CD4-positive, alpha-beta memory T cell (primary cell): ENCODE measurements around the gene LIPG. TPM values are rescaled to one million over a fixed set of nuclear protein-coding genes. Genes with fewer than 3 reads are reported as not detected.

ENCODE experiments used
- CTCF ChIA-PET: fragments of 350-600 bp; sonication (Branson Sonifier 250); formaldehyde crosslinking; loops from one replicate; lab custom pipeline; 2021; ENCODE audit warnings: inconsistent platforms; ENCODE audit not compliant: partially characterized antibody; lab: Charles Lee
- POLR2A ChIA-PET: fragments of 350-600 bp; sonication (Branson Sonifier 250); formaldehyde crosslinking; loops from one replicate; lab custom pipeline; 2021; ENCODE audit not compliant: partially characterized antibody; lab: Charles Lee
- DNase-seq, 5 donors: peaks; one replicate each; pipeline versions ENCODE4 v3.0.0 to v3.0.0-alpha.2; 2020 to 2022; ENCODE audit warnings: mixed read lengths in 1 of 5
- H3K27ac ChIP-seq: one replicate; pipeline ENCODE4 v1.7.0; 2013; ENCODE audit warnings: low read depth, low read length
- H3K27me3 ChIP-seq: 2 replicates; pipeline ENCODE4 v1.7.0; 2013; ENCODE audit warnings: mild to moderate bottlenecking, low read length, moderate library complexity; ENCODE audit not compliant: insufficient read depth
- H3K36me3 ChIP-seq: 2 replicates; pipeline ENCODE4 v1.7.0; 2013; ENCODE audit warnings: mild to moderate bottlenecking, low read length, moderate library complexity; ENCODE audit not compliant: insufficient read depth
- H3K4me1 ChIP-seq: 2 replicates; pipeline ENCODE4 v1.7.0; 2013; ENCODE audit warnings: mild to moderate bottlenecking, low read length, moderate library complexity; ENCODE audit not compliant: insufficient read depth
- H3K4me3 ChIP-seq, 2 donors: one replicate each; pipeline ENCODE4 v1.7.0; 2013; ENCODE audit warnings: low read length in 2 of 2, mild to moderate bottlenecking in 1 of 2
- H3K9me3 ChIP-seq, 2 donors: one replicate each; pipeline ENCODE4 v1.7.0; 2013; ENCODE audit warnings: low read length in 2 of 2, control low read depth in 1 of 2; ENCODE audit not compliant: control insufficient read depth in 1 of 2
- H3K27ac Mint-ChIP-seq, 7 donors: one replicate each; pipeline ENCODE4 v1.8.0; 2020 to 2021; ENCODE audit warnings: mixed read lengths in 7 of 7, mild to moderate bottlenecking in 6 of 7, inconsistent platforms in 3 of 7, moderate library complexity in 3 of 7
- H3K27me3 Mint-ChIP-seq, 2 donors: one replicate each; pipeline ENCODE4 v1.8.0; 2020 to 2021; ENCODE audit warnings: mixed read lengths in 2 of 2
- H3K36me3 Mint-ChIP-seq, 2 donors: one replicate each; pipeline ENCODE4 v1.8.0; 2020 to 2021; ENCODE audit warnings: mixed read lengths in 2 of 2, inconsistent platforms in 1 of 2, mild to moderate bottlenecking in 1 of 2
- H3K4me1 Mint-ChIP-seq, 4 donors: one replicate each; pipeline ENCODE4 v1.8.0; 2020 to 2021; ENCODE audit warnings: mixed read lengths in 4 of 4, mild to moderate bottlenecking in 1 of 4
- H3K4me3 Mint-ChIP-seq, 8 donors: one replicate each; pipeline ENCODE4 v1.8.0; 2020 to 2021; ENCODE audit warnings: mixed read lengths in 8 of 8, mild to moderate bottlenecking in 7 of 8, moderate library complexity in 6 of 8, inconsistent platforms in 3 of 8
- H3K9me3 Mint-ChIP-seq, 8 donors: one replicate each; pipeline ENCODE4 v1.8.0; 2020 to 2021; ENCODE audit warnings: mixed read lengths in 8 of 8, mild to moderate bottlenecking in 5 of 8, inconsistent platforms in 3 of 8, moderate library complexity in 1 of 8
- intact Hi-C: fragments of 100-400 bp; cut with micrococcal nuclease; formaldehyde crosslinking; loops from one replicate; pipeline ENCODE4 v1.15.1; 2023
- polyA plus RNA-seq, 2 donors: library from polyadenylated mRNA; unstranded; fragments of 300-500 nt; fragmentation: Illumina TruSeq; gene quantifications; one replicate each; pipeline ENCODE4 v1.2.3, GENCODE V29; 2021
- total RNA-seq, 2 experiments: library from RNA; stranded (reverse); gene quantifications; one replicate each; pipeline ENCODE4 v1.2.3, GENCODE V29; 2021

LIPG gene
- total and polyA plus RNA-seq, 4 experiments from 2014 or later, result not detected

DNA sequence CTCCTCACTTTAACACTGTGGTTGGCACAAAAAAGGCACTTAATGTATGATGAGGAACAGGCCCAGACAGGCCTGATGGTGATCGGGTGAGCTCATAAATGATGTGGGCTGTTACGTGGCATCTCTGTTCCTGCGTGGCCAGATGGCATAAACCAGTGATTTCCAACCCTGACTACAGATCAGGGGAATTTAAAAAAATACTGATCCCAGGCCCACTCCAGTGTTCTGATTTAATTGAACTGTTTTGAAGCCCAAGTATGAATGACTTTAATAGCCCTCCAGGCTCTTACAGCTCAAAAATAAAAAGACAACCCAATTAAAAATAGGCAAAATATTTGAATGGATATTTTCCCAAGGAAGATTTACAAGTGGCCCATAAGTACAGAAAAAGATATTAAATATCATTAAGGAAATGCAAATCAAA lies 48.2 kb downstream of the LIPG start:
- Histone ChIP-seq H3K4me1 (no peaks in the 10 kb centered on the region), H3K27me3 (no peaks in the 10 kb centered on the region), H3K9me3 (no peaks in the 10 kb centered on the region), H3K4me3 (no peak overlapping the region), H3K36me3 (no peaks in the 10 kb centered on the region), H3K27ac (no peak overlapping the region)
- CTCF ChIA-PET, result no interaction called here
- POLR2A ChIA-PET, result no interaction called here
- Mint-ChIP-seq H3K27ac (no peak overlapping the region), H3K4me1 (no peaks in the 10 kb centered on the region), H3K4me3 (no peak overlapping the region), H3K9me3 (peaks cover 0 to 10% (median 7%) of the 10 kb centered on the region in 8 donors), H3K36me3 (no peaks in the 10 kb centered on the region), H3K27me3 (peaks cover 1 to 8% of the 10 kb centered on the region in 2 donors)
- intact Hi-C loops, result no loop called here
- no peak for DNase-seq

DNA sequence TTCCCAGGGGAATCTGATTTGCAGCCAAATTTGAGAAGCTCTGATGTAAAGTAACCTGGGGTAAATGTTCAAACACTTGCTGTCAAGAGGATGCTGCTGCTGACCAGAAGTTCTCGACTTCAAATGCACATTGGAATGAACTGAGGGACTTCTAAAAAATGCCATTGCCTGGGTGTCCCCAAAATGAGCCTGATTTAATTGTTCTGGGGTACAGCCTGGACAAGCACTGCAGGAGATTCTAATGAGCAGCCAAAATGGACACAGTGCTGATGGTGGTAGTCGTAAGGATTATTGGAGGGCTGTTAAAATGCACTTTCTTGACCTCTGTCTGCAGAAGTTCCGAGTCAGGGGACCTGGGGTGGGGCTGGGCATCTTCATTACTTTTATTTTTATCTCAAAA lies 49.5 kb downstream of the LIPG start:
- ChIA-PET CTCF (no interaction called here), POLR2A (no interaction called here)
- H3K27me3 ChIP-seq, result no peaks in the 10 kb centered on the region
- no peak overlapping the region for H3K4me3 ChIP-seq
- no peaks in the 10 kb centered on the region for H3K4me1 ChIP-seq
- H3K4me1 Mint-ChIP-seq, result no peaks in the 10 kb centered on the region
- DNase-seq, result no peak
- intact Hi-C loops, result no loop called here
- H3K9me3 Mint-ChIP-seq, result peaks cover 0 to 2% (median 0%) of the 10 kb centered on the region in 8 donors
- no peak overlapping the region for H3K27ac Mint-ChIP-seq
- no peaks in the 10 kb centered on the region for H3K36me3 Mint-ChIP-seq
- no peak overlapping the region for H3K4me3 Mint-ChIP-seq
- H3K27me3 Mint-ChIP-seq, result peaks cover 0 to 8% of the 10 kb centered on the region in 2 donors
- no peaks in the 10 kb centered on the region for H3K36me3 ChIP-seq
- H3K27ac ChIP-seq, result no peak overlapping the region
- no peaks in the 10 kb centered on the region for H3K9me3 ChIP-seq

DNA sequence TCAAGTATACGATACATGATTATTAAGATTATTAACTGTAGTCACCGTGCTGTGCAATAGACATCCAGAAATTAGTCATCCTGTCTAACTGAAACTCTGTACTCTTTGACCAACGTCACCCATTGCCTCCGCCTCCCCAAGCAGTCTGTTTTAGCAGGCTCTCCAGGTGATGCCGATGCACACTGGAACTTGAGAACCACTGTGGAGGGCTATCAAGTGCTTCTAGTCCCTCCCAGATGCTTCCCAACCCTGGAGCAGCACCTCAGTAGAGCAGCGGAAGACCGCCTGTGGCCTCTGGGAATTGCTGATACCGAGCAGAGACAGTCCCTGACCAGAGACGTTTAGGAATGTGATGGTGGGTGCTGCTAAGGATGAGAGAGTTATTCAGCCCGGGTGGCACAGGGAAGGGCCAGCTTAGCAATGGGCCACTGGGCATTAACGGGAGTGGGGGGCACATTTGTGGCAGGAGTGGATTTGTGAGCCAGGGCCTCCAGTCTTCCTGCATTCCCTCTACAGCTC lies 50.7 kb downstream of the LIPG start:
- no peaks in the 10 kb centered on the region for H3K36me3 Mint-ChIP-seq
- no peak overlapping the region for H3K27ac Mint-ChIP-seq
- H3K4me1 ChIP-seq, result no peaks in the 10 kb centered on the region
- H3K36me3 ChIP-seq, result no peaks in the 10 kb centered on the region
- ChIA-PET POLR2A (no interaction called here), CTCF (interaction anchor here (0.5 to 1.2 kb wide), 2 partner anchors 108 to 137 kb away, joined by 3 to 6 read pairs; no protein-coding TSS in a partner anchor)
- intact Hi-C loops, result no loop called here
- no peak overlapping the region for H3K27ac ChIP-seq
- no peak overlapping the region for H3K4me3 Mint-ChIP-seq
- DNase-seq, result no peak
- peaks cover 0 to 8% of the 10 kb centered on the region in 2 donors for H3K27me3 Mint-ChIP-seq
- peaks cover 0 to 2% (median 0%) of the 10 kb centered on the region in 8 donors for H3K9me3 Mint-ChIP-seq
- no peaks in the 10 kb centered on the region for H3K9me3 ChIP-seq
- no peak overlapping the region for H3K4me3 ChIP-seq
- H3K4me1 Mint-ChIP-seq, result no peaks in the 10 kb centered on the region
- H3K27me3 ChIP-seq, result no peaks in the 10 kb centered on the region

DNA sequence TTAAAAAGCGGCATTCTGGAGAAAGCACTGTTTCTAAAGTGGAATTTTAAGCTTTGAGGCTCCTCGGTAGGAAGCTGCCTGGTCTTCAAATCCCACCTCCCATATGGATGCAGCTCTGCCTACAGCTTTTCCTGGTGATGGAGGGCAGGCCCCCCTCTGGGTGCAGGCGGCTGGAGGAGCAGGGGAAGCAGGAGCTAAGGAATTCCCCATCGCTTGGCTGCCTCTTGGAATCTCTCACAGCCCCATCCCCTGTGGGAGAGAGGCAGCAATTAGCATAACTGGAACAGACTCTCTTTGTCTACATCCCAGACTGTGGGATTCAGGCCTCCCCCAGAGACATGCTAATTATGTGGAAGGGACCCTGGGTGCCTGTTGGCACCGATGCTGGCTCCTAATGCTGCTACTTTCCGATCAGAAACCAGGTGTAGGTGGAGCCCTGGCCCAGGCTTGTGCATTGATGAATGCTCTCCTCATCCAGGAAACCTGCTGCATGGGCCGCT lies 51.3 kb downstream of the LIPG start:
- ChIA-PET CTCF (no interaction called here), POLR2A (no interaction called here)
- Mint-ChIP-seq H3K27me3 (peaks cover 0 to 8% of the 10 kb centered on the region in 2 donors), H3K4me1 (no peaks in the 10 kb centered on the region), H3K4me3 (no peak overlapping the region), H3K36me3 (no peaks in the 10 kb centered on the region), H3K27ac (no peak overlapping the region), H3K9me3 (no peaks in the 10 kb centered on the region)
- H3K27me3 ChIP-seq, result no peaks in the 10 kb centered on the region
- H3K36me3 ChIP-seq, result no peaks in the 10 kb centered on the region
- intact Hi-C loops, result no loop called here
- H3K27ac ChIP-seq, result no peak overlapping the region
- no peaks in the 10 kb centered on the region for H3K9me3 ChIP-seq
- H3K4me3 ChIP-seq, result no peak overlapping the region
- no peak for DNase-seq
- H3K4me1 ChIP-seq, result no peaks in the 10 kb centered on the region

DNA sequence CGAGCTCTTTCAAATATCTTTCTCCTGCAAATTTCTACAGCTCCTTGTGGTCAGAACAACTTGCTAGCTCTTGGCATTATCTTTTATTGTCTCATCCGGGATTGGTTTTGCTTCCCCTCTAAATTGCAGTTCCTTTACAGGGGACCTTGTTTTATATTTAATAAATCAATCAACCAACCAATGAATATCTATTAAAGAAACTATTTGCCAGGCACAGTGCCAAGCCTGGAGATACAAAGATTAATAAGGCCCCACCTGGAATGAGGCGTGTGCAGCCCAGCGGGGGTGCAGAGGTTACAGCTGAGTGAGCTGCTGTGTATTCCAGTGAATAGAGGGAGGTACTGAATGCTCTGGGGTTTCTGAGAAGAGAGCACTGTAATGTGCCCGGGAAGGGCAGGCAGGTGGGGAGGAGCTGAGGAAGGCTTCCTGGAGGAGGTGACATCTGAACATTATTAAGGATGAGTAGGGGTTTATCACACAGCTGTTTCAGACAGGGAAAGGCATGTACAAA lies 51.8 kb downstream of the LIPG start:
- Mint-ChIP-seq H3K9me3 (no peaks in the 10 kb centered on the region), H3K27ac (no peak overlapping the region), H3K4me3 (no peak overlapping the region), H3K27me3 (peaks cover 0 to 8% of the 10 kb centered on the region in 2 donors), H3K36me3 (no peaks in the 10 kb centered on the region), H3K4me1 (no peaks in the 10 kb centered on the region)
- intact Hi-C loops, result no loop called here
- H3K4me3 ChIP-seq, result no peak overlapping the region
- no peaks in the 10 kb centered on the region for H3K27me3 ChIP-seq
- POLR2A ChIA-PET, result no interaction called here
- CTCF ChIA-PET, result no interaction called here
- H3K9me3 ChIP-seq, result no peaks in the 10 kb centered on the region
- no peaks in the 10 kb centered on the region for H3K4me1 ChIP-seq
- DNase-seq, result no peak
- H3K27ac ChIP-seq, result no peak overlapping the region
- H3K36me3 ChIP-seq, result no peaks in the 10 kb centered on the region

DNA sequence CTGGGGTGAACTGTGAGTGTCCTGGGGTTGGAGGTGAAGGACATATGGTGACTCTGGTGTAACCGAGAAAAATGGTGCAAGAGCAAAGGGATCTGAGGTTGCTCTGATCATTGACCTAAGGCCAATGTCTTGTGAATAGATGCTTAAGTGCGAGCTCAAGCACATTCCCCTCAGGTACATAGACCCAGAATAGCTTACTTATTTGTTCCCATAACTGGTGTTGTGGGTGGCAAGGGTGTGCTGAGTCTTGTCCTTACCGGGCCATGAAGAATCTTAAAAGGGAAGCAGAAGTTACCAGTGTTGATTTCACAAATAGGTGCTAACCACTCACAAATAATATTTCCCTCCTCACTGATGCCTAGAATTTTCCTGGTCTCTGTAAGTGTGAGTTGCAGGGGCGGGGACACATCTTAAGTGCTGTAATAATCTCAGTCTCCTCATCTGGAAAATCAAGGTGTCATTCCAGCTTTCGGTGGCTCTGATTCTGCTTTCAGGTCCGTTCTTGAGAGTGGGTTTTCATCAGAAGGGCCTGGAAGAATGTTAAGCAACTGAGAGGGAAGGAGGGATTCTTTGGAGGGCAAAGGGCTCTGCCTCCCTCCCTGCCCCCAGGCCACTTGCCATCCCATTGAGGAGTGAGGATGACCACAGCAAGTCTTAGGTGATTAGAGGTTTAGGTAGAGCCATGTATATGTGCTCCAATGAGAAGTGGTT lies 54.9 kb downstream of the LIPG start:
- H3K9me3 Mint-ChIP-seq, result no peaks in the 10 kb centered on the region
- H3K4me1 Mint-ChIP-seq, result no peaks in the 10 kb centered on the region
- no peaks in the 10 kb centered on the region for H3K36me3 Mint-ChIP-seq
- H3K4me3 Mint-ChIP-seq, result no peak overlapping the region
- Histone ChIP-seq H3K36me3 (no peaks in the 10 kb centered on the region), H3K27ac (no peak overlapping the region), H3K4me1 (no peaks in the 10 kb centered on the region), H3K4me3 (no peak overlapping the region), H3K9me3 (no peaks in the 10 kb centered on the region), H3K27me3 (no peaks in the 10 kb centered on the region)
- no peak overlapping the region for H3K27ac Mint-ChIP-seq
- DNase-seq, result no peak
- CTCF ChIA-PET, result interaction anchor here (1.5 kb wide), 1 partner anchor 15 kb away, joined by 3 read pairs; no protein-coding TSS in a partner anchor
- H3K27me3 Mint-ChIP-seq, result peaks cover 6 to 13% of the 10 kb centered on the region in 2 donors
- intact Hi-C loops, result no loop called here
- POLR2A ChIA-PET, result no interaction called here

DNA sequence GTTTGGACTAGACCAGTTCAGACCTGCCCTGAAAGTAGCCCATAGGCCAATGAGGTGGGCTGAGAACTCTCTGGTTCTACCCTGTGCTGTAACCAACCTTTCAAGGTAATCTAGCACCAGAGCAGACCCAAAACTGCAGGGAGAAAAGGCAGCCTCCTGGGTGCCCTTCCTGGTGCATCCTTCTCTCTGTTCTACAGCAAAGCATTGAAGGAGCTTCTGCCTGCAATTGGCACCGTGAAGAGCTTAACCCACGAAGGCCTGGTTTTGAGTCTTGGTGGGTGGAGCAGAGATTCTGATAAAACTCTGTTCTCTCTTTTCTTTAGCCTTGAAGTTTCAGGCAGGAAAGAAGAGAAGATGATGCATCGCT lies 55.5 kb downstream of the LIPG start:
- CTCF ChIA-PET, result no interaction called here
- Histone ChIP-seq H3K27ac (no peak overlapping the region), H3K36me3 (no peaks in the 10 kb centered on the region), H3K9me3 (no peaks in the 10 kb centered on the region), H3K27me3 (no peaks in the 10 kb centered on the region), H3K4me3 (no peak overlapping the region), H3K4me1 (no peaks in the 10 kb centered on the region)
- Mint-ChIP-seq H3K4me3 (no peak overlapping the region), H3K27me3 (peaks cover 7 to 12% of the 10 kb centered on the region in 2 donors), H3K4me1 (no peaks in the 10 kb centered on the region), H3K9me3 (no peaks in the 10 kb centered on the region), H3K27ac (no peak overlapping the region), H3K36me3 (no peaks in the 10 kb centered on the region)
- DNase-seq, result no peak
- POLR2A ChIA-PET, result no interaction called here
- intact Hi-C loops, result no loop called here
